Stimulated activated CD4-positive, alpha-beta T cell treated with anti-CD3 and anti-CD28 coated beads, Interleukin-4, amount 100 ng/mL, for 4 hours (primary cell): ENCODE results near the gene SREBF2.
"Not testable (repeated sequence)": the region's sequence is repeated elsewhere in the genome, so short reads cannot be mapped to it uniquely, and the experiment has no call there.

Source experiments
- DNase-seq, 2 experiments: peaks; one replicate each; pipeline ENCODE4 v3.0.0-alpha.2; 2020

The SREBF2 gene

GRCh38 chr22:41948928-41949296 is 116.0 kb downstream of the SREBF2 start:
- DNase-seq = not testable (repeated sequence)

GRCh38 chr22:41949297-41949965 is 116.5 kb downstream of the SREBF2 start:
- DNase-seq = no peak

- DNase-seq = no peak
Observed at GRCh38 chr22:41951898-41952474, 119.1 kb downstream of the SREBF2 start, which contains the start of gene SMIM45. SMIM45 (plus strand) TSS chr22:41952150.

GRCh38 chr22:41952713-41953112 is 119.8 kb downstream of the SREBF2 start:
- DNase-seq = no peak
